SK-N-SH treated with all-trans-retinoic acid at 6 μM for 48 hours (cell line): ENCODE measurements around the gene NANOS1.

Source experiments
- ATAC-seq: fragments of 200-7000 bp; cut with Tn5 transposase; 3 replicates; pipeline ENCODE4 v1.9.1; 2020; ENCODE audit warnings: mild to moderate bottlenecking, moderate library complexity
- ARNTL ChIP-seq: fragments of 450-650 bp; formaldehyde crosslinking; IDR thresholded peaks from 2 replicates; pipeline ENCODE4 v1.5.0; 2020; ENCODE audit warnings: low read depth, mild to moderate bottlenecking, moderate library complexity, borderline replicate concordance
- BACH2 ChIP-seq: fragments of 250-450 bp; sonication (Bioruptor Pico); IDR thresholded peaks from 2 replicates; pipeline ENCODE4 v1.9.0; 2021; ENCODE audit warnings: mild to moderate bottlenecking, borderline replicate concordance
- CREB5 ChIP-seq: fragments of 250-450 bp; sonication (Bioruptor Pico); IDR thresholded peaks from 2 replicates; pipeline ENCODE4 v1.5.1; 2020; ENCODE audit warnings: low read depth, mild to moderate bottlenecking, moderate library complexity
- CSDC2 ChIP-seq: fragments of 250-450 bp; sonication (Bioruptor Pico); IDR thresholded peaks from 2 replicates; pipeline ENCODE4 v1.5.0; 2020; ENCODE audit warnings: mild to moderate bottlenecking, moderate library complexity
- CSRNP3 ChIP-seq: fragments of 250-450 bp; sonication (Bioruptor Pico); IDR thresholded peaks from 2 replicates; pipeline ENCODE4 v1.5.1; 2021; ENCODE audit warnings: mild to moderate bottlenecking, moderate library complexity
- ESRRG ChIP-seq: fragments of 250-450 bp; sonication (Bioruptor Pico); IDR thresholded peaks from 2 replicates; pipeline ENCODE4 v1.6.1; 2021; ENCODE audit warnings: mild to moderate bottlenecking
- GLIS3 ChIP-seq: fragments of 250-450 bp; sonication (Bioruptor Pico); IDR thresholded peaks from 2 replicates; pipeline ENCODE4 v1.5.0; 2020; ENCODE audit warnings: mild to moderate bottlenecking, moderate library complexity
- ISL1 ChIP-seq: fragments of 250-450 bp; sonication (Bioruptor Pico); IDR thresholded peaks from 2 replicates; pipeline ENCODE4 v2.1.2; 2022; ENCODE audit warnings: mild to moderate bottlenecking, moderate library complexity
- OSR1 ChIP-seq: fragments of 250-450 bp; sonication (Bioruptor Pico); IDR thresholded peaks from 2 replicates; pipeline ENCODE4 v1.8.0; 2022; ENCODE audit warnings: moderate library complexity, mild to moderate bottlenecking, inconsistent platforms
- PATZ1 ChIP-seq: fragments of 250-450 bp; sonication (Bioruptor Pico); IDR thresholded peaks from 2 replicates; pipeline ENCODE4 v1.8.0; 2020; ENCODE audit warnings: mild to moderate bottlenecking, moderate library complexity, borderline replicate concordance
- POU6F1 ChIP-seq: fragments of 250-450 bp; sonication (Bioruptor Pico); IDR thresholded peaks from 2 replicates; pipeline ENCODE4 v1.8.0; 2021; ENCODE audit warnings: low read depth, mild to moderate bottlenecking, moderate library complexity, borderline replicate concordance
- PPARA ChIP-seq: fragments of 250-450 bp; sonication (Bioruptor Pico); IDR thresholded peaks from 2 replicates; pipeline ENCODE4 v1.5.0; 2020; ENCODE audit warnings: mild to moderate bottlenecking, borderline replicate concordance
- RARB ChIP-seq: fragments of 250-450 bp; sonication (Bioruptor Pico); IDR thresholded peaks from 2 replicates; pipeline ENCODE4 v1.8.0; 2021; ENCODE audit warnings: mild to moderate bottlenecking, moderate library complexity
- SNAI2 ChIP-seq: fragments of 250-450 bp; sonication (Bioruptor Pico); IDR thresholded peaks from 2 replicates; pipeline ENCODE4 v1.5.0; 2020; ENCODE audit warnings: mild to moderate bottlenecking, moderate library complexity
- TCF4 ChIP-seq: fragments of 250-450 bp; sonication (Bioruptor Pico); IDR thresholded peaks from 2 replicates; pipeline ENCODE4 v1.8.0; 2021; ENCODE audit warnings: mild to moderate bottlenecking, moderate library complexity, borderline replicate concordance
- TOX ChIP-seq: fragments of 250-450 bp; sonication (Bioruptor Pico); IDR thresholded peaks from 2 replicates; pipeline ENCODE4 v1.8.0; 2021; ENCODE audit warnings: mild to moderate bottlenecking, moderate library complexity, borderline replicate concordance
- TSHZ2 ChIP-seq: fragments of 250-450 bp; sonication (Bioruptor Pico); IDR thresholded peaks from 2 replicates; pipeline ENCODE4 v1.5.0; 2020; ENCODE audit warnings: mild to moderate bottlenecking, moderate library complexity
- ZC3H10 ChIP-seq: fragments of 250-450 bp; sonication (Bioruptor Pico); IDR thresholded peaks from 2 replicates; pipeline ENCODE4 v1.5.1; 2021; ENCODE audit warnings: mild to moderate bottlenecking, moderate library complexity
- ZFP3 ChIP-seq: fragments of 250-450 bp; sonication (Bioruptor Pico); IDR thresholded peaks from 2 replicates; pipeline ENCODE4 v1.5.0; 2020; ENCODE audit warnings: mild to moderate bottlenecking, moderate library complexity
- ZFP30 ChIP-seq: fragments of 450-650 bp; formaldehyde crosslinking; IDR thresholded peaks from 2 replicates; pipeline ENCODE4 v1.5.0; 2022; ENCODE audit warnings: mild to moderate bottlenecking, moderate library complexity
- ZNF565 ChIP-seq: fragments of 450-650 bp; formaldehyde crosslinking; conservative IDR thresholded peaks from 2 replicates; pipeline ENCODE4 v1.5.0; 2020; ENCODE audit warnings: low read depth, mild to moderate bottlenecking, moderate library complexity
- ZNF70 ChIP-seq: fragments of 450-650 bp; formaldehyde crosslinking; IDR thresholded peaks from 2 replicates; pipeline ENCODE4 v1.5.0; 2020; ENCODE audit warnings: mild to moderate bottlenecking, moderate library complexity
- ZNF8 ChIP-seq: fragments of 450-650 bp; formaldehyde crosslinking; IDR thresholded peaks from 2 replicates; pipeline ENCODE4 v1.5.0; 2020; ENCODE audit warnings: mild to moderate bottlenecking, moderate library complexity

NANOS1 gene

GRCh38 chr10:119005362-119006043 lies 24.0 kb upstream of the NANOS1 start (continued):
- TF ChIP-seq BACH2 (CRISPR knock-in tag) (no peak), ZFP30 (CRISPR knock-in tag) (no peak)

GRCh38 chr10:119006451-119007210 lies 22.9 kb upstream of the NANOS1 start:
- TF ChIP-seq ESRRG (no peak), ZNF8 (no peak), ARNTL (CRISPR knock-in tag) (no peak), BACH2 (CRISPR knock-in tag) (no peak), TCF4 (peak; percentile 63; the same call in 1 of the 2 replicates), GLIS3 (CRISPR knock-in tag) (no peak), RARB (CRISPR knock-in tag) (no peak), ZFP30 (CRISPR knock-in tag) (no peak), OSR1 (no peak), ZFP3 (CRISPR knock-in tag) (no peak), TSHZ2 (CRISPR knock-in tag) (0 out of 2 replicates have a peak, but pooled peaks have one; percentile 7), SNAI2 (CRISPR knock-in tag) (peak; percentile 85; the same call in 1 of the 2 replicates), PATZ1 (CRISPR knock-in tag) (no peak), ZC3H10 (CRISPR knock-in tag) (no peak), POU6F1 (CRISPR knock-in tag) (no peak), CREB5 (CRISPR knock-in tag) (0 out of 2 replicates have a peak, but pooled peaks have one; percentile 20), TOX (CRISPR knock-in tag) (no peak), ZNF70 (CRISPR knock-in tag) (no peak), ZNF565 (no peak), ISL1 (CRISPR knock-in tag) (peak; percentile 75), CSDC2 (CRISPR knock-in tag) (no peak), PPARA (CRISPR knock-in tag) (no peak), CSRNP3 (CRISPR knock-in tag) (no peak)
- peak; percentile 93 for ATAC-seq
